Body of pancreas (tissue), 4 donors: ENCODE data around the gene BCL2L15. TPM values are rescaled to one million over a fixed set of nuclear protein-coding genes. Genes with fewer than 3 reads are reported as not detected.
A peak's percentile ranks its signal among the peaks of the same experiment; 100 is the strongest.

Source experiments
- ATAC-seq: fragments of 150-250 bp; one replicate; pipeline ENCODE4 v1.9.1; 2016
- DNase-seq, 4 donors: peaks; one replicate each; pipeline ENCODE4 v3.0.0-alpha.2; 2019
- H3K27ac ChIP-seq, 4 donors: fragments of 200-600 bp; sonication (generic); 1 replicate in 3 of 4; 2 replicates in 1 of 4; pipeline versions ENCODE4 v1.5.1 to v1.6.1; 2016 to 2019; ENCODE audit warnings: mild to moderate bottlenecking in 1 of 4, mixed read lengths in 1 of 4, moderate library complexity in 1 of 4
- H3K27me3 ChIP-seq, 2 donors: fragments of 200-600 bp; sonication (generic); one replicate each; pipeline ENCODE4 v1.6.0; 2016; ENCODE audit warnings: mild to moderate bottlenecking in 1 of 2
- H3K36me3 ChIP-seq, 2 donors: fragments of 200-600 bp; sonication (generic); replicated peaks in 1 of 2; 2 replicates each; pipeline ENCODE4 v1.5.1; 2016; ENCODE audit warnings: low read depth in 2 of 2; ENCODE audit not compliant: insufficient read depth in 1 of 2
- H3K4me1 ChIP-seq: fragments of 200-600 bp; sonication (generic); one replicate; pipeline ENCODE4 v1.6.0; 2016
- H3K4me3 ChIP-seq, 2 donors: fragments of 200-600 bp; sonication (generic); 1 replicate in 1 of 2; 2 replicates in 1 of 2; pipeline ENCODE4 v1.5.1; 2016 to 2019
- H3K9me3 ChIP-seq, 3 donors: fragments of 200-600 bp; sonication (generic); 1 replicate in 2 of 3; 2 replicates in 1 of 3; pipeline ENCODE4 v1.5.1; 2016
- POLR2A ChIP-seq, 3 donors: fragments of 450-650 bp; IDR thresholded peaks; one replicate each; pipeline ENCODE4 v1.6.1; 2016; ENCODE audit warnings: antibody characterized with exemption in 3 of 3, mild to moderate bottlenecking in 2 of 3
- WGBS, 2 donors: methylation state at CpG; one replicate each; pipeline ENCODE4 v1.1.5; 2017; 5-methylcytosine and 5-hydroxymethylcytosine counted together
- intact Hi-C: fragments of 100-400 bp; cut with DNase I; formaldehyde crosslinking; loops from one replicate; pipeline ENCODE4 v1.15.1; 2023
- total RNA-seq, 2 donors: library from RNA; depleted of rRNA; stranded (reverse); fragments of >200 nt; gene quantifications; one replicate each; pipeline ENCODE4 v1.1.0, GENCODE V29; 2016
- TF ChIP-seq, protein P1 (sequence below), 7 experiments: fragments of 450-650 bp in 4 of 7; fragments of 200-600 bp in 3 of 7; sonication (generic) in 3 of 7; IDR thresholded peaks; one replicate each; pipeline ENCODE4 v1.5.1; 2016 to 2019; ENCODE audit warnings: antibody characterized with exemption in 7 of 7

BCL2L15 gene
- total RNA-seq, 2 donors from 2014 or later: 13.5 to 28.0 TPM

DNA sequence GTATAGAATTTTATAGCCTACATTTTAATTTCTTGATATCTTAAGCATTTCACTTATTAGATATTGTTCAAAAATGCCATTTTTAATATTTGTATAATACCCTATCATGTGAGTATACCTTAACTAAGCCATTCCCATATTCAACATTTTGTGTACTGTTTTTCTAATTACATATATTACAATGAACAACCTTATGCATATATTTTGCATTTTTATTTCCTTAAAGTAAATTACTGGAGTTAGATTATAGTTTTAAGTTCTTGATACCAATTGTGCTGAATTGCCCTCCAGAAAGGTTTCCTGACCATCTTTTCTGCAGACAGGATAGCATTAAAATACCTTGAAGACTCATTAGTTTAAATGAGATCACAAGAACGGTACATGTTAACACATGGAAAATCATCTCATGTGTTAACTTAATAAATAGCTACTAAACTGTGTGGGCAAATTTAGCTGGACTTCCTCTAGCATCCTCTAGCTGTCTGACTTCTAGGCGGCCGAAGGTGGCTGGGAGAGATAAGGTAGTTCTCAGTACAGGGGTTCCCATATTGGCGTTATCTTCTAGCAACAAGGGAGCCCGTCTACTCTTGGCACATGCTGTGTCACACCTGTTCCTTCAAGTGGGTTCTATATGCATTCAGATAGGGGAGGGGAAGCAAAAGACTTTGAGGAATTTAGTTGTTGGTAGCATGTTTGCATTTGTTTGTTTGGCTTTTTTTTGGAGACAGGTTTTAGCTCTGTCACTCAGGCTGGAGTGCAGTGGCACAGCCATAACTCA is 26.7 kb upstream of the BCL2L15 start:
- intact Hi-C loops: no loop called here
- Histone ChIP-seq H3K4me3 (no peak overlapping the region), H3K9me3 (no peaks in the 10 kb centered on the region), H3K27ac (no peak overlapping the region), H3K36me3 (peaks cover 0 to 6% of the 10 kb centered on the region in 2 donors), H3K27me3 (no peaks in the 10 kb centered on the region), H3K4me1 (peaks cover 7% of the 10 kb centered on the region)
- DNase-seq (no peak), ATAC-seq (no peak)
- WGBS, 2 donors: 52% methylated on average over 5 of the region's 5 CpGs
- TF ChIP-seq POLR2A (IDR thresholded peaks at IDR 0.05): no peak
- TF ChIP-seq, protein P1, sequence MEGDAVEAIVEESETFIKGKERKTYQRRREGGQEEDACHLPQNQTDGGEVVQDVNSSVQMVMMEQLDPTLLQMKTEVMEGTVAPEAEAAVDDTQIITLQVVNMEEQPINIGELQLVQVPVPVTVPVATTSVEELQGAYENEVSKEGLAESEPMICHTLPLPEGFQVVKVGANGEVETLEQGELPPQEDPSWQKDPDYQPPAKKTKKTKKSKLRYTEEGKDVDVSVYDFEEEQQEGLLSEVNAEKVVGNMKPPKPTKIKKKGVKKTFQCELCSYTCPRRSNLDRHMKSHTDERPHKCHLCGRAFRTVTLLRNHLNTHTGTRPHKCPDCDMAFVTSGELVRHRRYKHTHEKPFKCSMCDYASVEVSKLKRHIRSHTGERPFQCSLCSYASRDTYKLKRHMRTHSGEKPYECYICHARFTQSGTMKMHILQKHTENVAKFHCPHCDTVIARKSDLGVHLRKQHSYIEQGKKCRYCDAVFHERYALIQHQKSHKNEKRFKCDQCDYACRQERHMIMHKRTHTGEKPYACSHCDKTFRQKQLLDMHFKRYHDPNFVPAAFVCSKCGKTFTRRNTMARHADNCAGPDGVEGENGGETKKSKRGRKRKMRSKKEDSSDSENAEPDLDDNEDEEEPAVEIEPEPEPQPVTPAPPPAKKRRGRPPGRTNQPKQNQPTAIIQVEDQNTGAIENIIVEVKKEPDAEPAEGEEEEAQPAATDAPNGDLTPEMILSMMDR (IDR thresholded peaks at IDR 0.05): no peak

DNA sequence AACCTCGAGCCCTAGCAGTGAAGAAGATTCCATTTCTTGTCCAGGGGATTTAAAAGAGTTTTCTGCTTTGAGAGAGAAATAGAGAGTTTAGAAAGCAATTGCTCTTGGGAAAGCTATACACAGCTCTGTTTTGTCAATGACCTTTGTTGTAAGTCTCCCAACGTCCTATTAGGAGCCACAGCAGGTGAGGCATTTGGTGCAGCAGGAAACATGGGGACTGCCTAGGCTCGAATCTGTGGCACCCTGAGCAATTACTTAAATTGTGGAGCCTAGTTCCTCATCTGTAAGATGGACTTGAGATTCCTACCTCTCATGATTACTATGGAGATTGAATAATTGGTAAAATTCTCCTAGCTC is 25.9 kb upstream of the BCL2L15 start:
- ATAC-seq (no peak), DNase-seq (no peak)
- TF ChIP-seq, protein P1 (IDR thresholded peaks at IDR 0.05): no peak
- TF ChIP-seq POLR2A (IDR thresholded peaks at IDR 0.05): no peak
- Histone ChIP-seq H3K27ac (peak overlapping the region in 2 of 4 donors; percentile 15 to 45), H3K27me3 (no peaks in the 10 kb centered on the region), H3K36me3 (peaks cover 0 to 6% of the 10 kb centered on the region in 2 donors), H3K4me1 (peaks cover 7% of the 10 kb centered on the region), H3K4me3 (no peak overlapping the region), H3K9me3 (no peaks in the 10 kb centered on the region)
- intact Hi-C loops: no loop called here
- WGBS, 2 donors: 48 to 50% methylated on average over 3 of the region's 3 CpGs

DNA sequence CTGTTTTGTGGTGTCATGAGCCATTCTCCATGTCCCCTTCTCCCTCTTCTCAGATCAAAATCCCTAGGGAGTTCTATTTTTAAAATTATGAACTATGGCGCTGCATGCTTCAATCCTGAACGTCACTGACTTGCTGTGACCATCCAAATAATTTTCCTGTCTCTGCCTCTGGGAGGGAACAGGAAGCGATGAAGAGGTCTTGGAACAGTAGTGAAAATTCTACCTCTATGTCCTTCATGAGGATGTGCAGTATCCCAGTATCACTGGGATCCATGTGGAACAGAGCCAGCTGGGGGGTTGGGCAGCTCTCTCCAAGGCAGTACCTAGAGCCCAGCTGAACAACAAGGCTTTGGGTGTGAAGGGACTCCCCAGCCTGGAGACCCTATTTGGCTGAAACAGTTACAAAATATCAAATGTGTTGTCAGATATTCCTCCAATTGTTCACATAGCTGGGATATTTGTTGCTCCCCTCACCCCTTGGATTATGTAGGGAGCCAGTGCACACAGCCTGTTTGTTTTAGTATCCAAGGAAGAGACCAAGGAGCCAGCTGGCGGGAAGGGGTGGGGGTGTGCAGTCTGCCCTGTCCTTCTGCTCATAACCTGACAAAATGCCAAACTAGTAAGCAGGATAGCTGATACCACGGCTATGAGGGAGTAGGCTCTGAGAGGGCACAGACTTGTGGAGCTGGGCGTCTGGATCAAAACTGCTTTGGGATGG is 25.4 kb upstream of the BCL2L15 start:
- DNase-seq (peak; percentile 37 to 66 (median 54)), ATAC-seq (peak; percentile 79)
- 55 to 61% methylated on average over 6 of the region's 6 CpGs for WGBS, 2 donors
- Histone ChIP-seq H3K9me3 (no peaks in the 10 kb centered on the region), H3K27ac (peak overlapping the region in 2 of 4 donors; percentile 15 to 45), H3K4me3 (no peak overlapping the region), H3K27me3 (no peaks in the 10 kb centered on the region), H3K36me3 (peaks cover 0 to 6% of the 10 kb centered on the region in 2 donors), H3K4me1 (peaks cover 7% of the 10 kb centered on the region)
- intact Hi-C loops: no loop called here
- no peak for TF ChIP-seq POLR2A (IDR thresholded peaks at IDR 0.05)
- TF ChIP-seq, protein P1 (IDR thresholded peaks at IDR 0.05): no peak

DNA sequence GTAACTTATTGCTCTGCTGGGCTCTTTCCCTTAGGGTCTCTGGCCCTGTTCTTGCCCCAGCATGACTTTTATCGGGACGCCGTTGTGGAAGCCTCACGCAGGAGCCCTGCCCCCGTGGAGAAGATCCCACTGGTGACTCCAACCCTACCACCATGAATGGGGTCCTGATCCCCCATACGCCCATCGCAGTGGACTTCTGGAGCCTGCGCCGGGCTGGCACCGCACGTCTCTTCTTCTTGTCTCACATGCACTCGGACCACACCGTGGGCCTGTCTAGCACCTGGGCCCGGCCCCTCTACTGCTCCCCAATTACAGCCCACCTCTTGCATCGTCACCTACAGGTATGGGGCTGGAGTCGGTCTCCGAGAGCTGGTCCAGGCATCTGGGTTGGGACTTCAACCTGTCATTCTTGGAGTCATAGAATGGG is 18.1 kb upstream of the BCL2L15 start:
- H3K4me1 ChIP-seq: peaks cover 23% of the 10 kb centered on the region
- H3K9me3 ChIP-seq: no peaks in the 10 kb centered on the region
- TF ChIP-seq POLR2A (IDR thresholded peaks at IDR 0.05): no peak
- TF ChIP-seq, protein P1 (IDR thresholded peaks at IDR 0.05): no peak
- peaks cover 0 to under 1% of the 10 kb centered on the region in 2 donors for H3K36me3 ChIP-seq
- no peaks in the 10 kb centered on the region for H3K27me3 ChIP-seq
- ATAC-seq: no peak
- 0% methylated on average over 11 to 17 of the region's 17 CpGs for WGBS, 2 donors
- peak in 1 of 4 donors; percentile 14 for DNase-seq
- intact Hi-C loops: no loop called here
- H3K27ac ChIP-seq: peak overlapping the region; percentile 74 to 88 (median 82)
- peak overlapping the region in 1 of 2 donors; percentile 61 for H3K4me3 ChIP-seq
